Measurements from ENCODE around the gene MTHFD1. TPM values are rescaled to one million over a fixed set of nuclear protein-coding genes. Genes with fewer than 3 reads are reported as not detected.

Gene MTHFD1
- total RNA-seq, 1 donor from 2014 or later, result 31.3 TPM

- peak overlapping the region in 1 of 3 donors; percentile 70 for H3K9ac ChIP-seq (ENCODE audit: low read depth in 1 of 3, low read length in 3 of 3)
Observed at GRCh38 chr14:64464651-64465050, 76.5 kb downstream of the MTHFD1 start.

GRCh38 chr14:64465191-64465822, 77.2 kb downstream of the MTHFD1 start, which contains the start of gene AKAP5:
AKAP5 (plus strand) TSS chr14:64465499; CDS start chr14:64468395, 2,896 bp downstream.
- Histone ChIP-seq H3K4me1 (ENCODE audit: control insufficient read depth in 3 of 3, insufficient read depth in 3 of 3, low read length in 3 of 3) (peaks cover 5 to 8% (median 7%) of the 10 kb centered on the region in 3 donors), H3K27me3 (ENCODE audit: control insufficient read depth in 3 of 3, insufficient read depth in 3 of 3, low read length in 3 of 3) (no peaks in the 10 kb centered on the region), H3K4me3 (ENCODE audit: low read length in 3 of 3) (peak within 1 kb of the TSS; percentile 72 to 77 (median 74)), H3K27ac (ENCODE audit: low read depth, low read length) (no peak within 1 kb of the TSS), H3K9me3 (ENCODE audit: control insufficient read depth in 3 of 3, low read length in 3 of 3) (no peaks in the 10 kb centered on the region), H3K9ac (ENCODE audit: low read depth in 1 of 3, low read length in 3 of 3) (peak within 1 kb of the TSS; percentile 23 to 70 (median 50)), H3K36me3 (ENCODE audit: control insufficient read depth in 3 of 3, insufficient read depth in 3 of 3, low read length in 3 of 3) (peaks cover 0 to 4% (median 0%) of the 10 kb centered on the region in 3 donors)

More at GRCh38 chr14:64464651-64465050, 76.5 kb downstream of the MTHFD1 start:
- Histone ChIP-seq H3K4me1 (ENCODE audit: control insufficient read depth in 3 of 3, insufficient read depth in 3 of 3, low read length in 3 of 3) (peaks cover 5 to 8% (median 7%) of the 10 kb centered on the region in 3 donors), H3K36me3 (ENCODE audit: control insufficient read depth in 3 of 3, insufficient read depth in 3 of 3, low read length in 3 of 3) (peaks cover 0 to 6% (median 4%) of the 10 kb centered on the region in 3 donors), H3K4me3 (ENCODE audit: low read length in 3 of 3) (peak overlapping the region; percentile 64 to 74 (median 72)), H3K27ac (ENCODE audit: low read depth, low read length) (no peak overlapping the region), H3K27me3 (ENCODE audit: control insufficient read depth in 3 of 3, insufficient read depth in 3 of 3, low read length in 3 of 3) (no peaks in the 10 kb centered on the region), H3K9me3 (ENCODE audit: control insufficient read depth in 3 of 3, low read length in 3 of 3) (no peaks in the 10 kb centered on the region)

- H3K9me3 ChIP-seq (ENCODE audit: control insufficient read depth in 3 of 3, low read length in 3 of 3), result no peaks in the 10 kb centered on the region
- H3K27me3 ChIP-seq (ENCODE audit: control insufficient read depth in 3 of 3, insufficient read depth in 3 of 3, low read length in 3 of 3), result no peaks in the 10 kb centered on the region
- no peak overlapping the region for H3K27ac ChIP-seq (ENCODE audit: low read depth, low read length)
- peaks cover 5 to 8% (median 7%) of the 10 kb centered on the region in 3 donors for H3K4me1 ChIP-seq (ENCODE audit: control insufficient read depth in 3 of 3, insufficient read depth in 3 of 3, low read length in 3 of 3)
- H3K4me3 ChIP-seq (ENCODE audit: low read length in 3 of 3), result peak overlapping the region; percentile 72 to 77 (median 74)
- H3K36me3 ChIP-seq (ENCODE audit: control insufficient read depth in 3 of 3, insufficient read depth in 3 of 3, low read length in 3 of 3), result peaks cover 0 to 4% (median 0%) of the 10 kb centered on the region in 3 donors
- peak overlapping the region; percentile 21 to 70 (median 50) for H3K9ac ChIP-seq (ENCODE audit: low read depth in 1 of 3, low read length in 3 of 3)
Observed at GRCh38 chr14:64465831-64466554, 77.8 kb downstream of the MTHFD1 start.

GRCh38 chr14:64467101-64467500, 78.9 kb downstream of the MTHFD1 start:
- no peak overlapping the region for H3K9ac ChIP-seq (ENCODE audit: low read depth in 1 of 3, low read length in 3 of 3)
- H3K4me3 ChIP-seq (ENCODE audit: low read length in 3 of 3), result no peak overlapping the region
- H3K4me1 ChIP-seq (ENCODE audit: control insufficient read depth in 3 of 3, insufficient read depth in 3 of 3, low read length in 3 of 3), result peaks cover 5 to 8% (median 7%) of the 10 kb centered on the region in 3 donors
- H3K9me3 ChIP-seq (ENCODE audit: control insufficient read depth in 3 of 3, low read length in 3 of 3), result no peaks in the 10 kb centered on the region
- no peaks in the 10 kb centered on the region for H3K27me3 ChIP-seq (ENCODE audit: control insufficient read depth in 3 of 3, insufficient read depth in 3 of 3, low read length in 3 of 3)
- peaks cover 0 to 4% (median 0%) of the 10 kb centered on the region in 3 donors for H3K36me3 ChIP-seq (ENCODE audit: control insufficient read depth in 3 of 3, insufficient read depth in 3 of 3, low read length in 3 of 3)
- no peak overlapping the region for H3K27ac ChIP-seq (ENCODE audit: low read depth, low read length)

GRCh38 chr14:64467566-64467965, 79.4 kb downstream of the MTHFD1 start:
- no peak overlapping the region for H3K27ac ChIP-seq (ENCODE audit: low read depth, low read length)
- H3K27me3 ChIP-seq (ENCODE audit: control insufficient read depth in 3 of 3, insufficient read depth in 3 of 3, low read length in 3 of 3), result no peaks in the 10 kb centered on the region
- H3K9ac ChIP-seq (ENCODE audit: low read depth in 1 of 3, low read length in 3 of 3), result no peak overlapping the region
- no peaks in the 10 kb centered on the region for H3K9me3 ChIP-seq (ENCODE audit: control insufficient read depth in 3 of 3, low read length in 3 of 3)
- H3K4me3 ChIP-seq (ENCODE audit: low read length in 3 of 3), result no peak overlapping the region
- peaks cover 5 to 8% (median 7%) of the 10 kb centered on the region in 3 donors for H3K4me1 ChIP-seq (ENCODE audit: control insufficient read depth in 3 of 3, insufficient read depth in 3 of 3, low read length in 3 of 3)
- no peaks in the 10 kb centered on the region for H3K36me3 ChIP-seq (ENCODE audit: control insufficient read depth in 3 of 3, insufficient read depth in 3 of 3, low read length in 3 of 3)

- no peaks in the 10 kb centered on the region for H3K27me3 ChIP-seq (ENCODE audit: control insufficient read depth in 3 of 3, insufficient read depth in 3 of 3, low read length in 3 of 3)
- no peak overlapping the region for H3K9ac ChIP-seq (ENCODE audit: low read depth in 1 of 3, low read length in 3 of 3)
- no peak overlapping the region for H3K27ac ChIP-seq (ENCODE audit: low read depth, low read length)
Observed at GRCh38 chr14:64468451-64468850, 80.3 kb downstream of the MTHFD1 start.

GRCh38 chr14:64474041-64474440, 85.9 kb downstream of the MTHFD1 start:
- Histone ChIP-seq H3K9ac (ENCODE audit: low read depth in 1 of 3, low read length in 3 of 3) (no peak overlapping the region), H3K4me3 (ENCODE audit: low read length in 3 of 3) (no peak overlapping the region), H3K36me3 (ENCODE audit: control insufficient read depth in 3 of 3, insufficient read depth in 3 of 3, low read length in 3 of 3) (no peaks in the 10 kb centered on the region), H3K27me3 (ENCODE audit: control insufficient read depth in 3 of 3, insufficient read depth in 3 of 3, low read length in 3 of 3) (no peaks in the 10 kb centered on the region), H3K9me3 (ENCODE audit: control insufficient read depth in 3 of 3, low read length in 3 of 3) (no peaks in the 10 kb centered on the region), H3K4me1 (ENCODE audit: control insufficient read depth in 3 of 3, insufficient read depth in 3 of 3, low read length in 3 of 3) (no peaks in the 10 kb centered on the region), H3K27ac (ENCODE audit: low read depth, low read length) (no peak overlapping the region)

More at GRCh38 chr14:64468451-64468850, 80.3 kb downstream of the MTHFD1 start:
- no peaks in the 10 kb centered on the region for H3K9me3 ChIP-seq (ENCODE audit: control insufficient read depth in 3 of 3, low read length in 3 of 3)
- H3K4me3 ChIP-seq (ENCODE audit: low read length in 3 of 3), result no peak overlapping the region
- no peaks in the 10 kb centered on the region for H3K36me3 ChIP-seq (ENCODE audit: control insufficient read depth in 3 of 3, insufficient read depth in 3 of 3, low read length in 3 of 3)
- peaks cover 5 to 8% (median 7%) of the 10 kb centered on the region in 3 donors for H3K4me1 ChIP-seq (ENCODE audit: control insufficient read depth in 3 of 3, insufficient read depth in 3 of 3, low read length in 3 of 3)

- H3K9ac ChIP-seq (ENCODE audit: low read depth in 1 of 3, low read length in 3 of 3), result no peak overlapping the region
- no peaks in the 10 kb centered on the region for H3K27me3 ChIP-seq (ENCODE audit: control insufficient read depth in 3 of 3, insufficient read depth in 3 of 3, low read length in 3 of 3)
- no peaks in the 10 kb centered on the region for H3K36me3 ChIP-seq (ENCODE audit: control insufficient read depth in 3 of 3, insufficient read depth in 3 of 3, low read length in 3 of 3)
- no peak overlapping the region for H3K27ac ChIP-seq (ENCODE audit: low read depth, low read length)
- no peak overlapping the region for H3K4me3 ChIP-seq (ENCODE audit: low read length in 3 of 3)
- no peaks in the 10 kb centered on the region for H3K4me1 ChIP-seq (ENCODE audit: control insufficient read depth in 3 of 3, insufficient read depth in 3 of 3, low read length in 3 of 3)
- no peaks in the 10 kb centered on the region for H3K9me3 ChIP-seq (ENCODE audit: control insufficient read depth in 3 of 3, low read length in 3 of 3)
Observed at GRCh38 chr14:64474698-64475097, 86.5 kb downstream of the MTHFD1 start.

- no peak overlapping the region for H3K27ac ChIP-seq (ENCODE audit: low read depth, low read length)
- H3K9me3 ChIP-seq (ENCODE audit: control insufficient read depth in 3 of 3, low read length in 3 of 3), result no peaks in the 10 kb centered on the region
- H3K4me1 ChIP-seq (ENCODE audit: control insufficient read depth in 3 of 3, insufficient read depth in 3 of 3, low read length in 3 of 3), result no peaks in the 10 kb centered on the region
- no peaks in the 10 kb centered on the region for H3K27me3 ChIP-seq (ENCODE audit: control insufficient read depth in 3 of 3, insufficient read depth in 3 of 3, low read length in 3 of 3)
- H3K9ac ChIP-seq (ENCODE audit: low read depth in 1 of 3, low read length in 3 of 3), result no peak overlapping the region
- H3K4me3 ChIP-seq (ENCODE audit: low read length in 3 of 3), result no peak overlapping the region
- H3K36me3 ChIP-seq (ENCODE audit: control insufficient read depth in 3 of 3, insufficient read depth in 3 of 3, low read length in 3 of 3), result no peaks in the 10 kb centered on the region
Observed at GRCh38 chr14:64475585-64476273, 87.6 kb downstream of the MTHFD1 start.

Data from skeletal muscle tissue (tissue), 4 donors.